ENCODE data around the gene P2RY1.

Gene P2RY1, protein sequence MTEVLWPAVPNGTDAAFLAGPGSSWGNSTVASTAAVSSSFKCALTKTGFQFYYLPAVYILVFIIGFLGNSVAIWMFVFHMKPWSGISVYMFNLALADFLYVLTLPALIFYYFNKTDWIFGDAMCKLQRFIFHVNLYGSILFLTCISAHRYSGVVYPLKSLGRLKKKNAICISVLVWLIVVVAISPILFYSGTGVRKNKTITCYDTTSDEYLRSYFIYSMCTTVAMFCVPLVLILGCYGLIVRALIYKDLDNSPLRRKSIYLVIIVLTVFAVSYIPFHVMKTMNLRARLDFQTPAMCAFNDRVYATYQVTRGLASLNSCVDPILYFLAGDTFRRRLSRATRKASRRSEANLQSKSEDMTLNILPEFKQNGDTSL

DNA sequence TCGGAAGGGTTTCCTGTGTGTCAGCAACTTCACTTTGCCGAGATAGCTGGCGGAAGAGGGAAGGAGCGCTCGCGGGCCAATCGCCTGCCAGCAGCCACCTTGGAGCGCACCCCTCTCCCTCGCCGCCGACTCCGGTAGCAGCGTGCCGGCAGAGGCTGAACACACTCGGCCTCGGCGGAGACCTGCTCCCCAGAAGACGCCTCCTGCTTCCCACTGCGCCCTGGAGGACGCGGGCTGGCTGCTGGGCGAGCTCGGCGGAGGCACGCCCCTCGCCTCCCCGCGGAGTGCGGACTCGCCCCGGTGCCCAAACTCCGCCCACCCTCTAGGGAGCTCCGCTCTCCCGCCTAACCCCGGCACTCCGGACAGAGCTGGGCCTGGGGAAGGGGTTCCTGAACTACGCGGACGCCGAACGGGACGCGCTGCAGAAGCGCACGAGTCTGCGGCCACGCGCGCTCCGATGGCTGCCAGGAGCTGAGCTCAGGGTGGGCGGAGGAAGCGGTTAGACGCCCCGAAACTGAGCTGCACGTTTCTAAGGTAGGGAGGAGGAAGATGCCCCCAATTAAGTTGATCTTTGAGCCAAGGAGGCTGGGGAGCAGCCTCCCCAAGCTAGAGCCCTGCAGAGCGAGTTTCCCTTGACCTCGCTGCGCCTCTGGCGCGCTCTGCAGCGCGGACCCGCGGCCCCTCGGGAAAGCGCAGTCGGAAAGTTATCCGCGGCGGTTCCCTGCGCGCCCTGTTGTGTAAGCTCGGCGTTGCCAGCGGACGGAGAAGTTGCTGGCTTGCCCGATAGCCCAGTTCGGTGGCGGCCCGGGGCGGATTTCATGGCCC is at the start of gene P2RY1:
Gene P2RY1, plus strand, starts transcription at position 356 of the 825 bp plus-strand sequence. CDS start 652 bp downstream, outside the sequence.
- H3K4me3 ChIP-seq (ENCODE audit: low read length), result peak within 1 kb of the TSS; percentile 92
- DNase-seq (ENCODE audit: low read depth), result peak; percentile 87
- TF ChIP-seq, protein P1, sequence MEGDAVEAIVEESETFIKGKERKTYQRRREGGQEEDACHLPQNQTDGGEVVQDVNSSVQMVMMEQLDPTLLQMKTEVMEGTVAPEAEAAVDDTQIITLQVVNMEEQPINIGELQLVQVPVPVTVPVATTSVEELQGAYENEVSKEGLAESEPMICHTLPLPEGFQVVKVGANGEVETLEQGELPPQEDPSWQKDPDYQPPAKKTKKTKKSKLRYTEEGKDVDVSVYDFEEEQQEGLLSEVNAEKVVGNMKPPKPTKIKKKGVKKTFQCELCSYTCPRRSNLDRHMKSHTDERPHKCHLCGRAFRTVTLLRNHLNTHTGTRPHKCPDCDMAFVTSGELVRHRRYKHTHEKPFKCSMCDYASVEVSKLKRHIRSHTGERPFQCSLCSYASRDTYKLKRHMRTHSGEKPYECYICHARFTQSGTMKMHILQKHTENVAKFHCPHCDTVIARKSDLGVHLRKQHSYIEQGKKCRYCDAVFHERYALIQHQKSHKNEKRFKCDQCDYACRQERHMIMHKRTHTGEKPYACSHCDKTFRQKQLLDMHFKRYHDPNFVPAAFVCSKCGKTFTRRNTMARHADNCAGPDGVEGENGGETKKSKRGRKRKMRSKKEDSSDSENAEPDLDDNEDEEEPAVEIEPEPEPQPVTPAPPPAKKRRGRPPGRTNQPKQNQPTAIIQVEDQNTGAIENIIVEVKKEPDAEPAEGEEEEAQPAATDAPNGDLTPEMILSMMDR (IDR thresholded peaks at IDR 0.05; ENCODE audit: insufficient read depth, low read depth, low read length, missing control alignments), result peak; percentile 34

- TF ChIP-seq, protein P1 (IDR thresholded peaks at IDR 0.05; ENCODE audit: insufficient read depth, low read depth, low read length, missing control alignments), result no peak
- no peak overlapping the region for H3K4me3 ChIP-seq (ENCODE audit: low read length)
- no peak for DNase-seq (ENCODE audit: low read depth)
Measured at GRCh38 chr3:152786977-152787681, 47.8 kb upstream of the P2RY1 start.

GRCh38 chr3:152790651-152791387 is 44.1 kb upstream of the P2RY1 start:
- no peak for DNase-seq (ENCODE audit: low read depth)
- TF ChIP-seq, protein P1 (IDR thresholded peaks at IDR 0.05; ENCODE audit: insufficient read depth, low read depth, low read length, missing control alignments), result no peak
- no peak overlapping the region for H3K4me3 ChIP-seq (ENCODE audit: low read length)

- DNase-seq (ENCODE audit: low read depth), result no peak
- no peak overlapping the region for H3K4me3 ChIP-seq (ENCODE audit: low read length)
- TF ChIP-seq, protein P1 (IDR thresholded peaks at IDR 0.05; ENCODE audit: insufficient read depth, low read depth, low read length, missing control alignments), result no peak
Measured at GRCh38 chr3:152793969-152794368, 41.0 kb upstream of the P2RY1 start.

- DNase-seq (ENCODE audit: low read depth), result no peak
- TF ChIP-seq, protein P1 (IDR thresholded peaks at IDR 0.05; ENCODE audit: insufficient read depth, low read depth, low read length, missing control alignments), result no peak
- H3K4me3 ChIP-seq (ENCODE audit: low read length), result no peak overlapping the region
Measured at GRCh38 chr3:152797751-152798432, 37.0 kb upstream of the P2RY1 start.

Measured in epithelial cell of esophagus (primary cell).